GM20000 (cell line): ENCODE measurements around the gene ZNF197.
A peak's percentile ranks its signal among the peaks of the same experiment; 100 is the strongest.

Source experiments
- DNase-seq: peaks from one replicate; pipeline ENCODE4 v3.0.0; 2012; ENCODE audit warnings: low spot score
- CTCF ChIP-seq: IDR thresholded peaks from 2 replicates; pipeline ENCODE4 v1.5.1; 2012; ENCODE audit warnings: mild to moderate bottlenecking, control low read depth; ENCODE audit errors: extremely low read depth, missing control alignments

The ZNF197 gene

GRCh38 chr3:44674211-44674610, 49.4 kb downstream of the ZNF197 start:
- no peak for DNase-seq
- TF ChIP-seq CTCF = no peak

GRCh38 chr3:44678480-44679116, 53.8 kb downstream of the ZNF197 start:
- no peak for TF ChIP-seq CTCF

GRCh38 chr3:44680921-44681455, 56.2 kb downstream of the ZNF197 start:
- TF ChIP-seq CTCF = no peak
- no peak for DNase-seq

More at GRCh38 chr3:44678480-44679116, 53.8 kb downstream of the ZNF197 start:
- DNase-seq = no peak

GRCh38 chr3:44682182-44682896, 57.5 kb downstream of the ZNF197 start:
- no peak for DNase-seq
- no peak for TF ChIP-seq CTCF

GRCh38 chr3:44685128-44685800, 60.4 kb downstream of the ZNF197 start:
- TF ChIP-seq CTCF = no peak
- DNase-seq = peak; percentile 79

GRCh38 chr3:44687898-44688297, 63.1 kb downstream of the ZNF197 start:
- no peak for DNase-seq
- no peak for TF ChIP-seq CTCF
